Adipocyte (in vitro differentiated cells): ENCODE measurements around the gene HNRNPL.
"Not testable (repeated sequence)": the region's sequence is repeated elsewhere in the genome, so short reads cannot be mapped to it uniquely, and the experiment has no call there.

ENCODE experiments used
- DNase-seq: peaks from one replicate; pipeline ENCODE4 v3.0.0-alpha.2; 2015; ENCODE audit warnings: low read depth
- H3K27me3 ChIP-seq: replicated peaks from 2 replicates; pipeline ENCODE4 v1.7.0; 2013; ENCODE audit warnings: mild to moderate bottlenecking, low read length, moderate library complexity; ENCODE audit not compliant: control insufficient read depth, insufficient read depth
- H3K36me3 ChIP-seq: 2 replicates; pipeline ENCODE4 v1.7.0; 2013; ENCODE audit warnings: low read length, mild to moderate bottlenecking, moderate library complexity; ENCODE audit not compliant: control insufficient read depth, insufficient read depth, severe bottlenecking
- H3K4me1 ChIP-seq: 2 replicates; pipeline ENCODE4 v1.7.0; 2013; ENCODE audit warnings: mild to moderate bottlenecking, low read length, moderate library complexity; ENCODE audit not compliant: control insufficient read depth, insufficient read depth
- H3K4me3 ChIP-seq: 2 replicates; pipeline ENCODE4 v1.7.0; 2013; ENCODE audit warnings: mild to moderate bottlenecking, low read length, moderate library complexity
- H3K9ac ChIP-seq: 2 replicates; pipeline ENCODE4 v1.7.0; 2013; ENCODE audit warnings: mild to moderate bottlenecking, low read length, moderate library complexity
- H3K9me3 ChIP-seq: 2 replicates; pipeline ENCODE4 v1.7.0; 2013; ENCODE audit warnings: mild to moderate bottlenecking, low read length, moderate library complexity; ENCODE audit not compliant: control insufficient read depth

Gene HNRNPL

DNA sequence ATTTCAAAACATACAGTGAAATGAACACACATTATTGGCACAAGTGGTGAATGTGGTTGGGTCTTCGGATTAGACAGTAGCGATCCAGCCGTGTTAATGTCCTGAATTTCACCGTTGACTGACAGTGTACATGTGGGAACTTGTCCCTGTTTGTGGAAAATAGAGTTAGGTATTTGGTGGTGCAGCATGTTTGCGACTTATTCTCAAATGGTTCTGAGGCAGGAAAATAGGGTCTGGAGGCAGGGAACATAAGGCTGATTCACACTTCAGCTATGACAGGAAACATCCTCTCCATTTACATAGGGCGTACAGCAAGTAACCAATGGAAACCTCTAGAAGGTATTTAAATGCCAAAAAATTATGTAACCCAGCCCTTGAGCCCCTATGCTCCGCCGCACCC is 56.6 kb downstream of the HNRNPL start:
- no peak overlapping the region for H3K9ac ChIP-seq
- H3K9me3 ChIP-seq: no peaks in the 10 kb centered on the region
- no peak overlapping the region for H3K4me3 ChIP-seq
- no peaks in the 10 kb centered on the region for H3K36me3 ChIP-seq
- H3K4me1 ChIP-seq: no peaks in the 10 kb centered on the region
- H3K27me3 ChIP-seq: no peaks in the 10 kb centered on the region
- peak; percentile 29 for DNase-seq

DNA sequence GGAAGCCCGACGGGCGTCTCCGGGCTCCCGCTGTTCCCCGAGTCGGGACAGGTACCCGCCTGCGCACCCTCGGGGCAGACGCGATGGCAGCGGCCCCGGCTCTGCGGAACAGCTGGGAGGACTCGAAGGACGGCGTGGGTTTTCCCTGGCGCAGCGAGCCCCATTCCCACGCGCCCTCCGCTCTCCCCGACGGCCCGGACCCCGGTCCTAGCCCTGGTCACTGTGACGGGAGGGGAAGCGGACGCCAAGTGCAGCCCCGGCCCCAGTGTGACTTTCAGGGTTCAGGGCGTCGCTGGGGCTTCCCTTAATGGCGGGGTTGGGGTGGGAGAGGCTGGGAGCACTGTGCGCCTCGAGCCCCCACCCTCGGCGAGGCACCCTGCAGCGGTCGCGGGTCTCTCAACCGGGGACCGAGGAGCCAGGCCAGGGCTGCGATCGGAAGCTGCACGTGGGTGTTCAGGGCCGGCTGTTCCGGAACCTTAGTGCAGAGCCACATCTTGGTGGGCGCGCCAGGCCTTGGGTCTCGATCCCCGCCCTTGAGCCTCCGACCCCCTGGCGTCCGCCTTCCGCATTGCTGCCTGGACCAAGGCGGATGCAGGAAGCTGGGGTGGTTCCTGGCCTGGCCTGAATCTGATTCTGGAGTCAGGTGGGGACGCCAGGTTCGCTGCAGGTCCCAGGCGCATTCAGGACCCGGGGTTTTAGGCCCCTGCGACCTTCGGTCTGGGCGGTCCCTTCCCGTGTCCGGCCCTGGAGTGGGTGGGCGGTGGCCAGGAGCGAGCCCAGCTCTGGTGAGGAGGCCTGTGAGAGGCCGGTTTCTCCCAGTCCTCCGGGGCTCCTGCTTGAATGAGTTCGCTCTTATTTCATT is 57.3 kb downstream of the HNRNPL start:
- peak; percentile 4 for DNase-seq
- Histone ChIP-seq H3K36me3 (no peaks in the 10 kb centered on the region), H3K4me3 (no peak overlapping the region), H3K4me1 (no peaks in the 10 kb centered on the region), H3K9ac (no peak overlapping the region), H3K27me3 (no peaks in the 10 kb centered on the region), H3K9me3 (no peaks in the 10 kb centered on the region)

DNA sequence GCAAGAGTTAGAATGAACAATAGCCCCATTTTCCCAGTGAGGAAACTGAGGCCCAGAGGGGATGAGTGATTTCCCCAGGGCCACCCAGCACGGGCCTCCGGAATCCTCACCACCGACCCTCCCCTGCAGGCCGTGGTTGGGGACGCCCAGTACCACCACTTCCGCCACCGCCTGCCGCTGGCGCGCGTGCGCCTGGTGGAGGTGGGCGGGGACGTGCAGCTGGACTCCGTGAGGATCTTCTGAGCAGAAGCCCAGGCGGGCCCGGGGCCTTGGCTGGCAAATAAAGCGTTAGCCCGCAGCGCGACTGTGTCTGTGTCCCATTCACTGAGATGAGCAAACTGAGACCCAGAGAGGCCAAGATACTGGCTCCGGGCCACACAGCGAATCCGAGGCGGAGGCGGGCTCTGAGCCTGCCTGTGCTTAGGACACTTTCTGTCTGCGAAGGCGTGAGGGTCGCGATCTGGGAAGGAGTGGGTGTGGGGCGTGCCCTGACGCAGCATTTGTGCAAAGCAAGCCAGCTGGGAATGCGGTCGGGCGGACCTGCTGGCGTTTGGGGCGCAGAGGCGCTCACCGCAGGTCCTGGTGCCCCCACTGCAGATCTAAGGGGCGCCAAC is 58.2 kb downstream of the HNRNPL start:
- not testable (repeated sequence) for H3K4me1 ChIP-seq, H3K27me3 ChIP-seq, DNase-seq, H3K9me3 ChIP-seq, H3K36me3 ChIP-seq
- H3K9ac ChIP-seq: peak overlapping the region; percentile 58
- H3K4me3 ChIP-seq: peak overlapping the region; percentile 64

DNA sequence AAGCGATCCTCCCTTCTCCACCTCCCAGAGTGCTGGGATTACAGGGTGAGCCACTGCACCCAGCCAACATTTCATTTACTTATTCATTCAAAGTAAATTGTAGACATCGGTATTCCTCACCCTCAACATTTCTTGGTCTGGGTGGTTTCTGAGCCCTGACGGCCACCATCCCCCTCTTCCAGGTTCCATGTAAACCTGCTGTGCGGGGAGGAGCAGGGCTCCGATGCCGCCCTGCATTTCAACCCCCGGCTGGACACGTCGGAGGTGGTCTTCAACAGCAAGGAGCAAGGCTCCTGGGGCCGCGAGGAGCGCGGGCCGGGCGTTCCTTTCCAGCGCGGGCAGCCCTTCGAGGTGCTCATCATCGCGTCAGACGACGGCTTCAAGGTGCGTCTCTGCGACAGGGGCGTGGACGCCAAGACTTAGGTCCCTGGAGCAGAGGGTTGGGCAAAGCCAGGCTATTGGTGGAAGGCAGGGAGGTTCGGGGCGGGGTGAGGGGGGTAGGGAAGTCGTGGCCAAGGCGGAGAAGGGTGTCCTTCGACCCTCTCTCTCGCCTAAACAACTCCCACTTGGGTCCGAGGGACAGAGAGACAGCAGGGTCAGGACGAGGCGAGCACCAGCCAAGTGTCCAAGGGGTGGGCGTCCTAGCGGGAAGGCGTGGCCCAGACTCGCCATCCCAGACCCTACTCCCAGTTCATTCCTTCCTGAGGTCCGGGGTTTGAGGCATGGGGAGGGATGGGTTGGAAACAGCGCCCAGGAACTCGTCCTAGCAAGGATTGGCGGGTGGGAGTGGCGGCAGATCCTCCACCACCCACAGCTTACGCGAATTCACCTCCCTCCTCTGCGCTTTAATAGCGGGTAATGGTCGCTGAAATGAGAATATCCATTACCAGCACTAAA is 59.0 kb downstream of the HNRNPL start:
- not testable (repeated sequence) for H3K9me3 ChIP-seq, H3K4me1 ChIP-seq, H3K27me3 ChIP-seq, DNase-seq, H3K36me3 ChIP-seq
- Histone ChIP-seq H3K9ac (peak overlapping the region; percentile 58), H3K4me3 (peak overlapping the region; percentile 64)

DNA sequence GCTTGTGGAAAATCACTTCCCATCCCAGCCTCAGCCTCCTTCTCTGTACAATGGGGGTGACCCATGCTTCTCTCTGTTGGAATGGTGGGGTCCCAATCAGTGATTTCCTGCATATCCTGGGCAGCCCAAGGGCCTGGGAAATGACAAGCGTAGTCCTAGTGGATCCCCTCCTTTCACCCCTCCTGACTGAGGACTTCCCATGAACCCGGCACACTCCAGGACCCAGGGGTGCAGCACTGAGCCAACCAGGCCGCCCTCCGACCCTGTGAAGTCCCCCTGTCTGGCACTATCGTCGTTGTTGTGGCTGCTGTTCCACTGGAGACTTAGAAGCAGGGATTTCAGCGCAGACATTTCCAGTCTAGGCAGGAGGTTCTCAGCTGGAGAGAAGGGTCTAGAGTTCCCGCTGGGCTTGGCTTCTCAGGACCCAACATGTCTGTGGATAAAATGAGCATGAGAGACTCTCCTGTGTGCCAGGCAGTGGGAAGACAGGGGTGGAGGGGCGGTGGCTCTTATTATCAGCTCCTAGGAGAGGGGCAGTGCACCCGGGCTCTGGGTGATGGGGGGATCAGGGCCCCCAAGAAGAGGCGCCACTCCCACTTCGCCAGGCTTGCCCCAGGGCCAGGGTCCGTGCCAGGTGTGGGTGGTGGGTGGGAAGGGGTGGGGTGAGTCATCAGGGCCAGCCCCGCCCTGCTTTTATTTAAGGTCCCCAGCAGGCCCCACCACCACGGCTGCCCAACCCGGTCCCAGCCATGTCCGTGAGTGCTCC is 61.1 kb downstream of the HNRNPL start, which contains the start of gene LGALS7B:
LGALS7B (plus strand) TSS at position 723 of the 766 bp plus-strand sequence; CDS start at position 750, 27 bp downstream.
- Histone ChIP-seq H3K9me3 (no peaks in the 10 kb centered on the region), H3K4me3 (no peak within 1 kb of the TSS), H3K9ac (no peak within 1 kb of the TSS), H3K4me1 (no peaks in the 10 kb centered on the region), H3K27me3 (no peaks in the 10 kb centered on the region), H3K36me3 (no peaks in the 10 kb centered on the region)
- no peak for DNase-seq

DNA sequence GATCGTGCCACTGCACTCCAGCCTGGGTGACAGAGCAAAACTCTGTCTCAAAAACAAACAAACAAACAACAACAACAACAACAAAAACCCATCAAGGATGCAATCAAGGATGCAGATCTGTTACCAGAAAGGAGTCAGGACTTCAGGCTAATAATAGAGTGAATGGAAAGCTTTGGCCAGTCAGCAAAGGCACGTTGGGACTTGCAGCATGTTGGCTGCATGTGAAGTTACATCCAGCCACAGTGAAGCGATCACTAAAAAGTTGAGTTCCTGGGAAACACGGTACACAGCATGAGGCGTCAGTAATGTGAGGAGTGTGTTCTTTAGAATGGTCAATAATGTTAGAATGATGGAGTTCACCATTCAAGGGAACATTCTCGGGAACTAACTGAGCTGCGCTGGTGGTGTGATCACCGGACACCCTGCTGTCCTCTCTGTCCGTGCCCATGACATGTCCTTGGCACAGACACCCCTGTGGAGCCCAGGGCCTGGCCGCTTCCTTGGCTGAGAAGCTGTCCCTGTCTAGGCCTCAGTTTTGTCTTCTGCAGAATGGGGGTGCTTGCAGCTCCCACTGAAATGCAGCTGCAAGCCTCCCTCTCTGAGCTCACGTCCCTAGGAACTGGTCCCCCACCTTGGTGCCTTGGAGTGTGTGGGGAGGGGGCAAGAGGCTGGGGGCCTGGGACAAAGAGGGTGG is 63.1 kb downstream of the HNRNPL start:
- H3K4me3 ChIP-seq: no peak overlapping the region
- no peaks in the 10 kb centered on the region for H3K27me3 ChIP-seq
- H3K9ac ChIP-seq: no peak overlapping the region
- H3K4me1 ChIP-seq: no peaks in the 10 kb centered on the region
- no peaks in the 10 kb centered on the region for H3K9me3 ChIP-seq
- no peak for DNase-seq
- H3K36me3 ChIP-seq: no peaks in the 10 kb centered on the region
